SU-DHL-6 (cell line): ENCODE data around the gene NUP210.

ENCODE experiments used
- CTCF ChIP-seq: fragments of 200-600 bp; sonication (generic); IDR thresholded peaks from one replicate; pipeline ENCODE4 v1.5.1; 2017; ENCODE audit warnings: antibody characterized with exemption, mild to moderate bottlenecking, low read length, moderate library complexity; ENCODE audit not compliant: insufficient read depth, poor library complexity, severe bottlenecking
- EZH2phosphoT487 ChIP-seq: fragments of 200-600 bp; sonication (generic), shearing (Covaris generic); conservative IDR thresholded peaks from 2 replicates; pipeline ENCODE4 v1.6.1; 2018; ENCODE audit warnings: mild to moderate bottlenecking, antibody characterized with exemption, low read length, moderate library complexity, mixed read lengths

GRCh38 chr3:13274125-13274524, 146.0 kb downstream of the NUP210 start:
- TF ChIP-seq EZH2phosphoT487 (no peak), CTCF (no peak)
